Natural killer cell (primary cell): ENCODE data around the gene CPAMD8. TPM values are rescaled to one million over a fixed set of nuclear protein-coding genes. Genes with fewer than 3 reads are reported as not detected.

Source experiments
- ATAC-seq, 3 donors: fragments of 150-1000 bp in 2 of 3; fragments of 200-7000 bp in 1 of 3; cut with Tn5 transposase; 1 replicate in 1 of 3; 2 replicates in 2 of 3; pipeline ENCODE4 v1.10.0; 2021; ENCODE audit warnings: mild to moderate bottlenecking in 2 of 3, moderate library complexity in 2 of 3
- DNase-seq, 2 donors: peaks; one replicate each; pipeline versions ENCODE4 v3.0.0 to v3.0.0-alpha.2; 2013 to 2021; ENCODE audit warnings: mixed read lengths in 1 of 2
- H3K27ac ChIP-seq: one replicate; pipeline ENCODE4 v1.5.1; 2013; ENCODE audit warnings: mild to moderate bottlenecking, low read length
- H3K27me3 ChIP-seq: one replicate; pipeline ENCODE4 v1.6.1; 2013; ENCODE audit warnings: low read length; ENCODE audit not compliant: control insufficient read depth, insufficient read depth
- H3K36me3 ChIP-seq: one replicate; pipeline ENCODE4 v1.6.1; 2013; ENCODE audit warnings: low read length; ENCODE audit not compliant: control insufficient read depth, insufficient read depth
- H3K4me1 ChIP-seq: one replicate; pipeline ENCODE4 v1.6.1; 2013; ENCODE audit warnings: low read length; ENCODE audit not compliant: control insufficient read depth, insufficient read depth
- H3K4me3 ChIP-seq: one replicate; pipeline ENCODE4 v1.5.1; 2013; ENCODE audit warnings: low read length
- H3K9me3 ChIP-seq: one replicate; pipeline ENCODE4 v1.6.1; 2013; ENCODE audit warnings: low read length; ENCODE audit not compliant: control insufficient read depth, insufficient read depth
- H3K27ac Mint-ChIP-seq, 2 donors: one replicate each; pipeline ENCODE4 v1.8.0; 2022; ENCODE audit warnings: mild to moderate bottlenecking in 2 of 2, mixed read lengths in 2 of 2, moderate library complexity in 1 of 2
- H3K27me3 Mint-ChIP-seq, 2 donors: one replicate each; pipeline ENCODE4 v1.8.0; 2022; ENCODE audit warnings: low read depth in 2 of 2, mixed read lengths in 2 of 2
- H3K36me3 Mint-ChIP-seq: one replicate; pipeline ENCODE4 v1.8.0; 2022; ENCODE audit warnings: mixed read lengths
- H3K4me1 Mint-ChIP-seq, 2 donors: one replicate each; pipeline ENCODE4 v1.8.0; 2022; ENCODE audit warnings: mixed read lengths in 2 of 2
- H3K4me3 Mint-ChIP-seq: one replicate; pipeline ENCODE4 v1.8.0; 2022; ENCODE audit warnings: mild to moderate bottlenecking, moderate library complexity, mixed read lengths
- H3K9me3 Mint-ChIP-seq, 2 donors: one replicate each; pipeline ENCODE4 v1.8.0; 2022; ENCODE audit warnings: mixed read lengths in 2 of 2
- WGBS: methylation state at CpG from one replicate; pipeline ENCODE4 v1.1.7; 2013; ENCODE audit warnings: missing lambda C conversion rate; ENCODE audit not compliant: insufficient coverage; 5-methylcytosine and 5-hydroxymethylcytosine counted together
- intact Hi-C: fragments of 100-400 bp; cut with micrococcal nuclease; formaldehyde crosslinking; loops from one replicate; pipeline ENCODE4 v1.14.2; 2022
- total RNA-seq, 4 donors: library from RNA; stranded (reverse); fragments of 120-200 nt in 1 of 4; gene quantifications; one replicate each; pipeline versions ENCODE4 v1.2.3 to v1.2.4, GENCODE V29; 2013 to 2022
- TF ChIP-seq, protein P1 (sequence below): fragments of 200-600 bp; IDR thresholded peaks from one replicate; pipeline ENCODE4 v1.8.0; 2022; ENCODE audit warnings: antibody characterized with exemption

Gene CPAMD8
- total RNA-seq, 3 donors from 2014 or later (not counting 1 experiment from before 2014, with no cell fraction given) = 3.6 to 4.9 (median 4.7) TPM

DNA sequence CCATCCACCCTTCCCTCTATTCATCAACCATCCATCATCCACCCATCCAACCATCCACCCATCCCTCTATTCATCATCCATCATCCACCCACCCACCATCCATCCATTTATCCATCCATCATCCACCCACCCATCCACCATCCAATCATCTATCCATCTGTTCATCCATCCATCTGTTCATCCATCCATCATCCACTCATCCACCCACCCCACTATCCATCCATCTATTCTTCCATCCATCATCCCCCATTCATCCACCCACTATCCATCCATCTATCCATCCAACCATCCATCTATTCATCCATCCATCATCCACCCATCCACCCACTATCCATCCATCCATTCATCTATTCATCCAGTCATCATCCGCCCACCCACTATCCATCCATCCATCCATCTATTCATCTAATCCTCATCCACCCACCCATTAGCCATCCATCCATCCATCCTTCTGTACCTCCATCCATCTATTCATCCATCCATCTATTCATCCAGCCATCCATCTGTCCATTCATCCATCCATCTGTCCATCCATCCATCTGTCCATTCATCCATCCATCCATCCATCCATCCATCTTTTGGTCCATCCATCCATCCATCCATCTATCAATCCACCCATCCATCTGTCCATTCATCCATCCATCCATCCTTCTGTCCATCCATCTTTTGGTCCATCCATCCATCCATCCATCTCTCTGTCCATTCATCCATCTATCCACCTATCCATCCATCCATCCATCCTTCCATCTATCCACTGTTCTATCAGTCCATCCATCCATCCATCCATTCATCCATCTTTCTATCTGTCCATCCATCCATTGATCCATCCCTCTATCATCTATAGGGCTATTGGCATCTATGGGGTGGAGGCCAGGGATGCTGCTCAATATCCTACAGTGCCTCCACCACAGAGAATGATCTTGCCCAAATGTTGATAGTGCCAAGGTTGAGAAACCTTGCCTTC lies 47.5 kb downstream of the CPAMD8 start:
- H3K27ac Mint-ChIP-seq = no peak overlapping the region

DNA sequence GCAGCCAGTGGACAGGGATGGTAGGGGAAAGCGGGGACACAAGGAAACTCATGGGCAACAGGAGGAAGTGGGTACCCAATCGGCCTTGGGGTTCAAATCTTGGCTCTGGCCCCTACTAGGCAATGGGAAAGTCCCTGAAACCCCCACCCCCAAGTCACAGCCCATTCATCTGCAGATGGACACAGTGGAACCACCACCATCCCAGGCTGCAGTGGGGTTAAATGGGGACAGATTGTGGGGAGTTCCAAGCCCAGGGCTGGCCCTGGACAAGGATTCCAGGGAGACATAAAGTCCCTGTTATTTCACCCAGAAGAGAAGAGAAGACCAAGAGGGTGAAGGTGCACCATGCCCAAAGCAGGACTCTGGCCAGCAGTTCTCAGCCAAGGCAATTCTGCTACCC lies 48.5 kb downstream of the CPAMD8 start:
- Histone ChIP-seq H3K27me3 (no peaks in the 10 kb centered on the region), H3K9me3 (no peaks in the 10 kb centered on the region), H3K4me3 (no peak overlapping the region), H3K4me1 (no peaks in the 10 kb centered on the region), H3K27ac (no peak overlapping the region), H3K36me3 (no peaks in the 10 kb centered on the region)
- Mint-ChIP-seq H3K4me1 (no peaks in the 10 kb centered on the region), H3K27me3 (peaks cover 6 to 18% of the 10 kb centered on the region in 2 donors), H3K4me3 (no peak overlapping the region), H3K36me3 (no peaks in the 10 kb centered on the region), H3K27ac (no peak overlapping the region), H3K9me3 (peaks cover 4 to 12% of the 10 kb centered on the region in 2 donors)
- ATAC-seq (no peak), DNase-seq (no peak)
- intact Hi-C loops = no loop called here
- TF ChIP-seq, protein P1, sequence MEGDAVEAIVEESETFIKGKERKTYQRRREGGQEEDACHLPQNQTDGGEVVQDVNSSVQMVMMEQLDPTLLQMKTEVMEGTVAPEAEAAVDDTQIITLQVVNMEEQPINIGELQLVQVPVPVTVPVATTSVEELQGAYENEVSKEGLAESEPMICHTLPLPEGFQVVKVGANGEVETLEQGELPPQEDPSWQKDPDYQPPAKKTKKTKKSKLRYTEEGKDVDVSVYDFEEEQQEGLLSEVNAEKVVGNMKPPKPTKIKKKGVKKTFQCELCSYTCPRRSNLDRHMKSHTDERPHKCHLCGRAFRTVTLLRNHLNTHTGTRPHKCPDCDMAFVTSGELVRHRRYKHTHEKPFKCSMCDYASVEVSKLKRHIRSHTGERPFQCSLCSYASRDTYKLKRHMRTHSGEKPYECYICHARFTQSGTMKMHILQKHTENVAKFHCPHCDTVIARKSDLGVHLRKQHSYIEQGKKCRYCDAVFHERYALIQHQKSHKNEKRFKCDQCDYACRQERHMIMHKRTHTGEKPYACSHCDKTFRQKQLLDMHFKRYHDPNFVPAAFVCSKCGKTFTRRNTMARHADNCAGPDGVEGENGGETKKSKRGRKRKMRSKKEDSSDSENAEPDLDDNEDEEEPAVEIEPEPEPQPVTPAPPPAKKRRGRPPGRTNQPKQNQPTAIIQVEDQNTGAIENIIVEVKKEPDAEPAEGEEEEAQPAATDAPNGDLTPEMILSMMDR = no peak
- WGBS = 100% methylated on average over 1 of the region's 2 CpGs

More for the DNA sequence above, 47.5 kb downstream of the CPAMD8 start:
- 96% methylated on average over 1 of the region's 1 CpG for WGBS
- H3K4me3 Mint-ChIP-seq = no peak overlapping the region
- H3K9me3 ChIP-seq = no peaks in the 10 kb centered on the region
- no peak overlapping the region for H3K27ac ChIP-seq
- intact Hi-C loops = no loop called here
- no peaks in the 10 kb centered on the region for H3K4me1 Mint-ChIP-seq
- no peak for DNase-seq
- peaks cover 6% of the 10 kb centered on the region for H3K36me3 Mint-ChIP-seq
- H3K4me3 ChIP-seq = no peak overlapping the region
- peaks cover 4 to 14% of the 10 kb centered on the region in 2 donors for H3K9me3 Mint-ChIP-seq
- peaks cover 14 to 18% of the 10 kb centered on the region in 2 donors for H3K27me3 Mint-ChIP-seq
- no peak for ATAC-seq
- no peaks in the 10 kb centered on the region for H3K27me3 ChIP-seq
- TF ChIP-seq, protein P1 = no peak
- no peaks in the 10 kb centered on the region for H3K36me3 ChIP-seq
- H3K4me1 ChIP-seq = no peaks in the 10 kb centered on the region

DNA sequence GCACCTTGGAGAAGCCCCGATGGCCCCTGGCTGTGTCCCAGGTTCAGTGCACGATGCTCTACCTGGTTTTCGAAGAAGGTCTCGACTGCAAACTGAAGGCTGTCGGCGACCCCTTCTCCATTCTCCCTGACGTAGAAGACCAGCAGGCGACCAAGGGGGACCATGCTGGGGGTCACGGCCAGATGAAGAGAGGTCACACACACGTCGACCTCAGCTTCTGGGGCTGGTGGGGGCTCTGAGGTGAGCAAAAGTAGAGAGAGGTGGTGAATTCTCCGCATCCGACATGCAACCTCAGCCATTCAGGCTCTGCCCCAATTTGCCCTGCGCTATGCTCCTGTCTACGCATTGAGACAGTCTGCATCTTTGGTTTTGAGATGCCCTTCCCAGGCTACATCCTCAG lies 49.3 kb downstream of the CPAMD8 start:
- H3K27ac ChIP-seq = no peak overlapping the region
- TF ChIP-seq, protein P1 = no peak
- H3K4me3 ChIP-seq = no peak overlapping the region
- H3K36me3 Mint-ChIP-seq = no peaks in the 10 kb centered on the region
- H3K4me1 Mint-ChIP-seq = no peaks in the 10 kb centered on the region
- H3K4me1 ChIP-seq = no peaks in the 10 kb centered on the region
- no peaks in the 10 kb centered on the region for H3K27me3 ChIP-seq
- 90% methylated on average over 15 of the region's 15 CpGs for WGBS
- no peak overlapping the region for H3K27ac Mint-ChIP-seq
- intact Hi-C loops = no loop called here
- H3K4me3 Mint-ChIP-seq = no peak overlapping the region
- DNase-seq (no peak), ATAC-seq (no peak)
- H3K27me3 Mint-ChIP-seq = peaks cover 6 to 18% of the 10 kb centered on the region in 2 donors
- no peaks in the 10 kb centered on the region for H3K9me3 ChIP-seq
- peaks cover 4 to 12% of the 10 kb centered on the region in 2 donors for H3K9me3 Mint-ChIP-seq
- H3K36me3 ChIP-seq = no peaks in the 10 kb centered on the region
